GM06990 (cell line): Measurements from ENCODE around the gene TMC8.

Experiments
- DNase-seq: peaks from one replicate; pipeline ENCODE4 v3.0.0-alpha.2; 2011; ENCODE audit not compliant: insufficient read length; ENCODE audit errors: extremely low read depth
- H3K27me3 ChIP-seq: replicated peaks from 2 replicates; pipeline ENCODE4 v1.6.0; 2011; ENCODE audit warnings: low read length; ENCODE audit not compliant: control insufficient read depth, insufficient read depth
- H3K36me3 ChIP-seq: 2 replicates; pipeline ENCODE4 v1.5.1; 2011; ENCODE audit warnings: low read length; ENCODE audit not compliant: control insufficient read depth, insufficient read depth
- H3K4me3 ChIP-seq: replicated peaks from 2 replicates; pipeline ENCODE4 v1.5.1; 2011; ENCODE audit warnings: low read depth, mild to moderate bottlenecking, control low read depth, low read length
- TF ChIP-seq, protein P1 (sequence below): IDR thresholded peaks from 2 replicates; pipeline ENCODE4 v1.5.1; 2011; ENCODE audit warnings: low read length, control low read depth, mild to moderate bottlenecking, inconsistent platforms; ENCODE audit not compliant: insufficient read depth, poor library complexity, severe bottlenecking

Gene TMC8

DNA sequence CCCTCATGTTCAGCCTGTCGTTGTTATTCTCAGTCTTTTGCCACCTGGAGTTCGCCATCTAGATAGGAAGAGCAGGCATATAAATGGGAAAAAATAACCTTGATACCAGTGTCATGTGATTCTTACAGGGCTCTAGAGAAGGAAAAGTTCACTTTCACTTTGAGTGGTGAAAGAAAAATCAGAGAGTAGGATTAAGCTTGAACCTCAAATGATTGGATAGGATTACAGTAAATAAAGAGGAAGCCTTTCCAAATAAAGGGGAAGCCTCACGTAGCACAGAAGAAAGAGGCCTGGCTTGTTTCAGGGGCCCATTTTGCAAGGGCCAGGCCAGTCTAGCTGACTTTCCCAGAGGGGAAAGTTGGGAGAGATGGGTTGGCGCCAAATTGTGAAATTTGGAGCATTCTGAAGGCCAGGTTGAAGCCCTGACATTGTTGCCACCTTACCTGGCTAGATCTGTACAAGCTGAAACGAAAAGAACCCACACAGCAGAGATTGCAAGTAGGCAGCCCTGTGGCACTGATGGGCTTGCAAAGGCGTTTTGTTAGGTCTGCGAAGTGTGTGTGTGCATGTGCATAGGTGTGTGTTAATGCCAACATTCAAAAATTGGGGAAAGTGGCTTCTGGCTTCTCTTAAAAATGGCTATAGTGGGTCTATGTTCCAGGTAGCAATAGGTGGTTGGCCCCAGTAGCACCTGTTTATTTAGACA lies 40.8 kb upstream of the TMC8 start:
- TF ChIP-seq, protein P1, sequence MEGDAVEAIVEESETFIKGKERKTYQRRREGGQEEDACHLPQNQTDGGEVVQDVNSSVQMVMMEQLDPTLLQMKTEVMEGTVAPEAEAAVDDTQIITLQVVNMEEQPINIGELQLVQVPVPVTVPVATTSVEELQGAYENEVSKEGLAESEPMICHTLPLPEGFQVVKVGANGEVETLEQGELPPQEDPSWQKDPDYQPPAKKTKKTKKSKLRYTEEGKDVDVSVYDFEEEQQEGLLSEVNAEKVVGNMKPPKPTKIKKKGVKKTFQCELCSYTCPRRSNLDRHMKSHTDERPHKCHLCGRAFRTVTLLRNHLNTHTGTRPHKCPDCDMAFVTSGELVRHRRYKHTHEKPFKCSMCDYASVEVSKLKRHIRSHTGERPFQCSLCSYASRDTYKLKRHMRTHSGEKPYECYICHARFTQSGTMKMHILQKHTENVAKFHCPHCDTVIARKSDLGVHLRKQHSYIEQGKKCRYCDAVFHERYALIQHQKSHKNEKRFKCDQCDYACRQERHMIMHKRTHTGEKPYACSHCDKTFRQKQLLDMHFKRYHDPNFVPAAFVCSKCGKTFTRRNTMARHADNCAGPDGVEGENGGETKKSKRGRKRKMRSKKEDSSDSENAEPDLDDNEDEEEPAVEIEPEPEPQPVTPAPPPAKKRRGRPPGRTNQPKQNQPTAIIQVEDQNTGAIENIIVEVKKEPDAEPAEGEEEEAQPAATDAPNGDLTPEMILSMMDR = no peak
- Histone ChIP-seq H3K4me3 (no peak overlapping the region), H3K27me3 (no peaks in the 10 kb centered on the region), H3K36me3 (peaks cover 2% of the 10 kb centered on the region)
- no peak for DNase-seq

DNA sequence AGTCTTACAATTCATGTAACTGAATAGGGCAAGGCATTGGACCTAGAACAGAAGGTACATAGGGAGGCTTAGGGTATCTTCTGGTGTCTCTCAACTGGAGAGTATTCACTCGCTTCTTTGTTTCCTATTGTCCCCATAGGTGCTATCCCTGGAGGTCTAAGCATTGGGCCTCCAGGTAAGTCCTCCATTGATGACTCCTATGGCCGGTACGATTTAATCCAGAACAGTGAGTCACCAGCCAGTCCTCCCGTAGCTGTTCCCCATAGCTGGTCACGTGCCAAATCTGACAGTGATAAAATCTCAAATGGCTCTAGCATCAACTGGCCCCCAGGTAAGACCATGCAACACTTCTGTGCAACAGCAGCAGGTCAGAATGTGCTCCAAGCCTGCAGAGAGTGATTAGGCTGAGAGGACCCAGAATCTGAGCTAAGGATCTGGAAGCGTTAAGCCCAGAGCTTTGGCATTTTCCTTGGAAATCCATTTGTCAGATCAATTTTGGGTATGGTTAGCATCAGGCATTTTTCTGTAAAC lies 37.7 kb upstream of the TMC8 start:
- Histone ChIP-seq H3K27me3 (no peaks in the 10 kb centered on the region), H3K36me3 (peaks cover 3% of the 10 kb centered on the region), H3K4me3 (no peak overlapping the region)
- no peak for DNase-seq
- TF ChIP-seq, protein P1 = no peak

DNA sequence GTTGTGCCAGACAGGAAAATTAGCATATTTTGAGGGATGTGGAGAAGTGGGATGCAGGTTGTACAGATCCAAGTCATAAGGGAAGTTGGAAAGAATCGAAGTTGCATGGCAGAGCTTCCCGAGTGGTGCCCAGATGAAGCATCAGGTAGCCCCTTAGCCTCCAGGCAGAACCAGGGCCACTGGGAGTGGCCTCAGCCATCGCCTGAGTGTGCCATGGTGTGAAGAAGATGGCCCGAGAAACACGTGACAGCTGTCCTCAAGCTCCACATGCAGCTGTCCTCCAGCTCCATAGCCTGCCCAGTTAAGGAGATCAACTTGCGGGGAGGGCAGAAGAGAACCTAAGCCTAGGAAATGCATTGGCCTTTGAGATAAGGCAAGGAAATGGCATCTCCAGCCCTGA lies 35.5 kb upstream of the TMC8 start:
- H3K36me3 ChIP-seq = peaks cover 3% of the 10 kb centered on the region
- H3K27me3 ChIP-seq = no peaks in the 10 kb centered on the region
- no peak for DNase-seq
- no peak overlapping the region for H3K4me3 ChIP-seq
- TF ChIP-seq, protein P1 = no peak

DNA sequence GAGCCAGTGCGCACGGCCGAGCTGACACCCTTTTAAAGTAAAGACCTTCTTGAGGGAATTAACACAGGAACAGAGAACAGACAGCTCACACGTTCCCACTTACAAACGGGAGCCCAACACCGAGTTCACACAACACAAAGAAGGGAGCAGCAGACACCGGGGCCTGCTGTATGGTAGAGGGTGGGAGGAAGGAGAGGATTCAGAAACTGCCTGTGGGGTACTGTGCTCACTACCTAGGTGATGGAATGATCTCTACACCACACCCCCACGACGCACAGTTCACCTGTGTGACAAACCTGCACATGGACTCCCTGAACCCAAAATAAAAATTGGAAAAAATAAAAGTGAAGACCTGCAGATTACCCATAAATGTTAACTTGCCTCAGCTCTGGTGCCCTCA lies 34.5 kb upstream of the TMC8 start:
- Histone ChIP-seq H3K36me3 (peaks cover 3% of the 10 kb centered on the region), H3K4me3 (no peak overlapping the region), H3K27me3 (no peaks in the 10 kb centered on the region)
- DNase-seq = no peak
- TF ChIP-seq, protein P1 = no peak

DNA sequence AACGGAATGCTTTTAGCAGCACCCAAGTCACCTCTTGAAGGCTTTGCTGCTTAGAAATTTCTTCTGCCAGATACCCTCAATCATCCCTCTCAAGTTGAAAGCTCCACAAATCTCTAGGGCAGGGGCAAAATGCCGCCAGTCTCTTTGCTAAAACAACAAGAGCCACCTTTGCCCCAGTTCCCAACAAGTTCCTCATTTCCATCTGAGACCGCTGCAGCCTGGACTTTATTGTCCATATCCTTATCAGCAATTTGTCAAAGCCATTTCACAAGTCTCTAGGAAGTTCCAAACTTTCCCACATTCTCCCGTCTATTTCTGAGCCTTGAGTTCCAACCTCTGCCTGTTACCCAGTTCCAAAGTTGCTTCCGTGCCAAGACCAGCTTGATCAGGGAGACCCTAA lies 29.5 kb upstream of the TMC8 start:
- H3K27me3 ChIP-seq = no peaks in the 10 kb centered on the region
- no peak overlapping the region for H3K4me3 ChIP-seq
- DNase-seq = no peak
- H3K36me3 ChIP-seq = no peaks in the 10 kb centered on the region; the same call in none of the 2 replicates
- TF ChIP-seq, protein P1 = no peak
